Measurements from ENCODE around the gene IL4I1. TPM values are rescaled to one million over a fixed set of nuclear protein-coding genes. Genes with fewer than 3 reads are reported as not detected.

Gene IL4I1
- polyA plus RNA-seq, 1 of the 3 experiments (the other 2 are of a cell fraction), result 0.35 TPM

- TF ChIP-seq CHD2 (IDR thresholded peaks at IDR 0.05; ENCODE audit: low read length, partially characterized antibody), result no peak
Measured at GRCh38 chr19:49912965-49913685, 16.4 kb upstream of the IL4I1 start (continued).

- Histone ChIP-seq H4K20me1 (ENCODE audit: insufficient read depth) (peaks cover 10% of the 10 kb centered on the region; the same call in 1 of the 2 replicates), H3K9me3 (no peaks in the 10 kb centered on the region), H3K36me3 (replicated peaks in 1 of 2; ENCODE audit: control insufficient read depth in 1 of 2, insufficient read depth in 2 of 2, low read length in 1 of 2) (peaks cover 14 to 29% of the 10 kb centered on the region in 2 experiments), H3K9me2 (no peaks in the 10 kb centered on the region), H3K27ac (ENCODE audit: low read depth in 2 of 2, low read length in 1 of 2) (no peak overlapping the region), H3K4me3 (ENCODE audit: low read depth in 2 of 2, low read length in 1 of 2) (no peak overlapping the region), H3K27me3 (ENCODE audit: insufficient read depth) (no peaks in the 10 kb centered on the region), H3K4me2 (no peak overlapping the region), H3K79me2 (ENCODE audit: insufficient read depth) (peaks cover 23% of the 10 kb centered on the region; the same call in 1 of the 2 replicates), H2AFZ (ENCODE audit: low read depth) (no peak overlapping the region), H3K9ac (no peak overlapping the region), H3F3A (replicated peaks; ENCODE audit: insufficient read depth) (no peaks in the 10 kb centered on the region), H3K4me1 (ENCODE audit: control insufficient read depth in 1 of 2, insufficient read depth in 2 of 2, low read depth in 1 of 2, low read length in 1 of 2) (no peaks in the 10 kb centered on the region)
- CTCF ChIA-PET, result interaction anchor here (0.9 to 1.7 kb wide), 3 partner anchors 10 to 21 kb away, joined by 3 to 6 read pairs (median 4); no protein-coding TSS in a partner anchor
- TF ChIP-seq TAF1 (IDR thresholded peaks at IDR 0.05; ENCODE audit: borderline replicate concordance, low read depth, low read length), result no peak
- TF ChIP-seq ZBTB33 (IDR thresholded peaks at IDR 0.05; ENCODE audit: borderline replicate concordance, low read depth), result no peak
- no peak for TF ChIP-seq YY1 (IDR thresholded peaks at IDR 0.05; ENCODE audit: low read depth)
- TF ChIP-seq RCOR1 (IDR thresholded peaks at IDR 0.05; ENCODE audit: low read length), result no peak
- no peak for TF ChIP-seq FOSL2 (IDR thresholded peaks at IDR 0.05; ENCODE audit: borderline replicate concordance, low read depth)
- TF ChIP-seq EP300 (IDR thresholded peaks at IDR 0.05; ENCODE audit: borderline replicate concordance in 1 of 2, low read depth in 1 of 2, low read length in 1 of 2), result no peak
- TF ChIP-seq RFX5 (IDR thresholded peaks at IDR 0.05; ENCODE audit: low read length), result no peak
- TF ChIP-seq RAD21 (IDR thresholded peaks at IDR 0.05; ENCODE audit: low read length), result no peak
- TF ChIP-seq, protein P1, sequence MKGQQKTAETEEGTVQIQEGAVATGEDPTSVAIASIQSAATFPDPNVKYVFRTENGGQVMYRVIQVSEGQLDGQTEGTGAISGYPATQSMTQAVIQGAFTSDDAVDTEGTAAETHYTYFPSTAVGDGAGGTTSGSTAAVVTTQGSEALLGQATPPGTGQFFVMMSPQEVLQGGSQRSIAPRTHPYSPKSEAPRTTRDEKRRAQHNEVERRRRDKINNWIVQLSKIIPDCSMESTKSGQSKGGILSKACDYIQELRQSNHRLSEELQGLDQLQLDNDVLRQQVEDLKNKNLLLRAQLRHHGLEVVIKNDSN (IDR thresholded peaks at IDR 0.05; ENCODE audit: borderline replicate concordance, low read depth), result no peak
- POLR2A ChIA-PET, result interaction anchor here (0.6 kb wide), 2 partner anchors 17 to 58 kb away, joined by 3 to 4 read pairs; partner anchors contain the start of genes ATF5 and NUP62
- no peak for DNase-seq
- WGBS (ENCODE audit: low lambda C conversion rate), result 81% methylated on average over 8 of the region's 9 CpGs
Measured at GRCh38 chr19:49911381-49912145, 14.9 kb upstream of the IL4I1 start.
